Measurements from ENCODE around the gene COQ8B. TPM values are rescaled to one million over a fixed set of nuclear protein-coding genes. Genes with fewer than 3 reads are reported as not detected.
A peak's percentile ranks its signal among the peaks of the same experiment; 100 is the strongest.

COQ8B gene
- total and polyA plus RNA-seq, 2 donors from 2014 or later = 45.8 to 55.3 TPM

DNA sequence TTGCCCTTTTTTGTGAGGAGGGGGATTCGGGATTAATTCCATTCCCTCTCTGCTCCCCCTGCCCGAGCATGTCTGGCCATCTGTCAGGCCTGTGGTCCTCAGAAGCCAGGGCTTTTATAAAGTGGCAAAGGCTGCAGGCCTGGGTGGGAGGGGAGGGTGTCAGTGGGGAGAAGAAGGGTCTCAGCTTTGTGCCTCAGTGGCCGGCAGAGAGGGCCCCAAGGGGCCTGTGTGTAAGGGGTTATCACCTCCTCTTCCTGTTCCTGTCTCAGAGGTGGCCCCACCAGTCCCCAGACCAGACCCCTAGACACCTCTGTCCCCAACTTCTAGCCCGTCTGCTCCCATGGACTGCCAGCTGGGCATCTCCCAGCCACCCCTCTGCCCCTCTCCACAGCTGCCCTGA, 22.8 kb downstream of the COQ8B start:
- Histone ChIP-seq H3K27me3 (ENCODE audit: control insufficient read depth, insufficient read depth, low read length) (no peaks in the 10 kb centered on the region), H3K9ac (ENCODE audit: low read length in 3 of 3) (no peak overlapping the region), H3K9me3 (ENCODE audit: control insufficient read depth in 2 of 3, insufficient read depth in 1 of 3, low read length in 3 of 3) (no peaks in the 10 kb centered on the region), H3K36me3 (ENCODE audit: control insufficient read depth in 2 of 3, insufficient read depth in 3 of 3, low read length in 3 of 3) (peaks cover 0 to 5% (median 3%) of the 10 kb centered on the region in 3 donors), H3K4me1 (ENCODE audit: control insufficient read depth in 2 of 3, insufficient read depth in 2 of 3, low read depth in 1 of 3, low read length in 3 of 3) (peaks cover 0 to 5% (median 4%) of the 10 kb centered on the region in 3 donors), H3K4me3 (ENCODE audit: low read length in 3 of 3) (no peak overlapping the region), H3K27ac (ENCODE audit: low read depth in 2 of 2, low read length in 2 of 2) (no peak overlapping the region)
- no peak for DNase-seq
- no peak for TF ChIP-seq CTCF (IDR thresholded peaks at IDR 0.05; ENCODE audit: borderline replicate concordance, extremely low read depth, insufficient read depth)
- FAIRE-seq = no peak
- intact Hi-C loops (cut with DNase I) = no loop called here

DNA sequence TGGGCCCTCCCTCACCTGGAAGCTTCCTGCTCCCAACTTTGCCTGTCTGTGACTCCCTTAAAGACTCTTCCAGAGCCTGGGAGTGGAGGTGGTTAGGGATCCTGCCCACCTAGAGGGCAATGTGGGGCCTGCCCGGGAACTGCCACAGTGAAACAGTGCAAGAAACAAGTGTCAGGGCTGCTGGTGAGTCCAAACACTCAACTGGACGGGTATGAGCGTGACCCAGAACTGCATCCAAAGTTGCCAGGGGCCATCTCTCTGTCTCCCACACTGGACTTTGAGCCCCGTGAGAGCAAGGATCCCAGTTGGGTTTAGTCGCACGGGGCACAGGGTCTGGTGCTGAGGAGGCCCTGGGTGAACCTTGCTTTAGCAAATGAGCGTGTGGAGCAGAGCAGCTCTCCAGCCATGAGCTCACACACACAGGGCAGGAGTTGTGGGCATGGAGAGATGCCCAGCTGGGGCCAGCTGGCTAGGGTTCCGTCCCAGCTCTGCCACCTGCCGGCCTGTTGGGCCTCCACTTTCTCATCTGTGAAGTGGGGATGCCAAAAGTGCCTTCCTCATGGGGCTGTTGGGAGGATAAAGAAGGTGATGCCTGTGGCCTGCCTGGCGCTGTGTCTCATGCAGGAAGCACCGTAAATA, 23.4 kb downstream of the COQ8B start:
- H3K27me3 ChIP-seq (ENCODE audit: control insufficient read depth, insufficient read depth, low read length) = no peaks in the 10 kb centered on the region
- no peak overlapping the region for H3K9ac ChIP-seq (ENCODE audit: low read length in 3 of 3)
- FAIRE-seq = no peak
- no peaks in the 10 kb centered on the region for H3K9me3 ChIP-seq (ENCODE audit: control insufficient read depth in 2 of 3, insufficient read depth in 1 of 3, low read length in 3 of 3)
- TF ChIP-seq CTCF (IDR thresholded peaks at IDR 0.05; ENCODE audit: borderline replicate concordance, extremely low read depth, insufficient read depth) = no peak
- H3K27ac ChIP-seq (ENCODE audit: low read depth in 2 of 2, low read length in 2 of 2) = no peak overlapping the region
- intact Hi-C loops (cut with DNase I) = no loop called here
- H3K4me3 ChIP-seq (ENCODE audit: low read length in 3 of 3) = no peak overlapping the region
- peaks cover 0 to 5% (median 3%) of the 10 kb centered on the region in 3 donors for H3K36me3 ChIP-seq (ENCODE audit: control insufficient read depth in 2 of 3, insufficient read depth in 3 of 3, low read length in 3 of 3)
- peaks cover 0 to 5% (median 5%) of the 10 kb centered on the region in 3 donors for H3K4me1 ChIP-seq (ENCODE audit: control insufficient read depth in 2 of 3, insufficient read depth in 2 of 3, low read depth in 1 of 3, low read length in 3 of 3)
- no peak for DNase-seq

- intact Hi-C loops (cut with DNase I) = no loop called here
- no peak for FAIRE-seq
- Histone ChIP-seq H3K27ac (ENCODE audit: low read depth in 2 of 2, low read length in 2 of 2) (no peak overlapping the region), H3K4me1 (ENCODE audit: control insufficient read depth in 2 of 3, insufficient read depth in 2 of 3, low read depth in 1 of 3, low read length in 3 of 3) (peaks cover 0 to 5% (median 5%) of the 10 kb centered on the region in 3 donors), H3K4me3 (ENCODE audit: low read length in 3 of 3) (no peak overlapping the region), H3K9ac (ENCODE audit: low read length in 3 of 3) (no peak overlapping the region), H3K36me3 (ENCODE audit: control insufficient read depth in 2 of 3, insufficient read depth in 3 of 3, low read length in 3 of 3) (peaks cover 0 to 5% (median 3%) of the 10 kb centered on the region in 3 donors), H3K27me3 (ENCODE audit: control insufficient read depth, insufficient read depth, low read length) (no peaks in the 10 kb centered on the region), H3K9me3 (ENCODE audit: control insufficient read depth in 2 of 3, insufficient read depth in 1 of 3, low read length in 3 of 3) (no peaks in the 10 kb centered on the region)
- peak in 1 of 5 donors; percentile 54 for DNase-seq
- no peak for TF ChIP-seq CTCF (IDR thresholded peaks at IDR 0.05; ENCODE audit: borderline replicate concordance, extremely low read depth, insufficient read depth)
Observed at GRCh38 chr19:40692212-40692551, 24.5 kb downstream of the COQ8B start.
